Stimulated activated memory B cell treated with anti-CD40 and anti-IgM and Interleukin-4, amounts not matched to agents 10 μg/mL and 1 μg/mL and 100 μg/mL, for 72 hours (primary cell): ENCODE results near the gene CRP.
"Not testable (repeated sequence)": the region's sequence is repeated elsewhere in the genome, so short reads cannot be mapped to it uniquely, and the experiment has no call there.

Source experiments
- ATAC-seq: fragments of 150-1000 bp; cut with Tn5 transposase; 2 replicates; pipeline ENCODE4 v1.10.0; 2021
- H3K27ac Mint-ChIP-seq: one replicate; pipeline ENCODE4 v1.8.0; 2022; ENCODE audit warnings: mild to moderate bottlenecking, mixed read lengths
- H3K27me3 Mint-ChIP-seq: one replicate; pipeline ENCODE4 v1.8.0; 2022; ENCODE audit warnings: mixed read lengths
- H3K36me3 Mint-ChIP-seq: one replicate; pipeline ENCODE4 v1.8.0; 2022; ENCODE audit warnings: mixed read lengths
- H3K4me1 Mint-ChIP-seq: one replicate; pipeline ENCODE4 v1.8.0; 2022; ENCODE audit warnings: mixed read lengths
- H3K4me3 Mint-ChIP-seq: one replicate; pipeline ENCODE4 v1.8.0; 2022; ENCODE audit warnings: mild to moderate bottlenecking, moderate library complexity, mixed read lengths
- H3K9me3 Mint-ChIP-seq: one replicate; pipeline ENCODE4 v1.8.0; 2022; ENCODE audit warnings: mixed read lengths

The CRP gene, protein sequence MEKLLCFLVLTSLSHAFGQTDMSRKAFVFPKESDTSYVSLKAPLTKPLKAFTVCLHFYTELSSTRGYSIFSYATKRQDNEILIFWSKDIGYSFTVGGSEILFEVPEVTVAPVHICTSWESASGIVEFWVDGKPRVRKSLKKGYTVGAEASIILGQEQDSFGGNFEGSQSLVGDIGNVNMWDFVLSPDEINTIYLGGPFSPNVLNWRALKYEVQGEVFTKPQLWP

DNA sequence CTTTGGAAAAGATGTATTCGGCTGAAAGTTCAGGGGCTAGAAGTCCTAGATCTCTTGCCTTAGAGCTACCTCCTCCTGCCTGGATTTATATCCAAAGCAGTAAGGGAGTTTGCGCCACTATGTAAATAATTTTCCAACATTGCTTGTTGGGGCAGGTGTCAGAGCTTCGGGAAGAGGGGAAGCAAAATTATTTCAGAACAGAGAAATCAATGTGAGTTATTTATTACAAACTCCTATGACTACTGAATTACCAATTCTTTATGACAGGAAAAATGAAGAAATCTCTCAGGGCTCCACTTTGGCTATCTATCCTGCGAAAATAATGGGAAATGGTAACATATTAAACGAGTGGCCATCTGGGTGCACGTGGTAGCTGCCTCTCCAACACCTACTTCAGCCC, at the start of gene CRP:
Gene CRP, minus strand, starts transcription at position 61 of the 400 bp plus-strand sequence. CDS start 104 bp downstream, outside the sequence.
- peaks cover 7% of the 10 kb centered on the region for H3K9me3 Mint-ChIP-seq
- H3K27ac Mint-ChIP-seq: no peak within 1 kb of the TSS
- no peaks in the 10 kb centered on the region for H3K4me1 Mint-ChIP-seq
- ATAC-seq: no peak
- peaks cover 48% of the 10 kb centered on the region for H3K27me3 Mint-ChIP-seq
- no peaks in the 10 kb centered on the region for H3K36me3 Mint-ChIP-seq
- no peak within 1 kb of the TSS for H3K4me3 Mint-ChIP-seq

DNA sequence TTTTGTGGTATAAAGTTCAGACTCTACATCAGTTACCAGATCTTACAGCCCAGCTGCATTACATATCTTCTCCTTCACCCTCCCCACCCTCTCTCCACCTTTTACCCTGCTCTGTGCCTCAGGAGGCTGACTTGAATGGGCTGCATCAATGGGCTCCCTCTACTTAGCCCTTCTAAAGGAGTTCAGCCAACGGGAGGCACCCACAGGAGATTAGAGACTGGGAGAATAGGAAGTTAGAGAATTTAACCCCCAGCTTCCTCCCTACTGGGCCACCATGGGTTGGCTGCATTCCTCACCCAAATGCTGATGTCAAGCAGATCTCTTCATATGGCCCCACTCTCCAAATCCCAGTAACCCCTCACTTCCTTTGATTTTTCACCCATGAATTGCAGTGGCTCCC, 49.3 kb upstream of the CRP start:
- H3K27ac Mint-ChIP-seq: no peak overlapping the region
- ATAC-seq: no peak
- peaks cover 33% of the 10 kb centered on the region for H3K27me3 Mint-ChIP-seq
- H3K36me3 Mint-ChIP-seq: no peaks in the 10 kb centered on the region
- no peaks in the 10 kb centered on the region for H3K9me3 Mint-ChIP-seq
- no peak overlapping the region for H3K4me3 Mint-ChIP-seq
- no peaks in the 10 kb centered on the region for H3K4me1 Mint-ChIP-seq

DNA sequence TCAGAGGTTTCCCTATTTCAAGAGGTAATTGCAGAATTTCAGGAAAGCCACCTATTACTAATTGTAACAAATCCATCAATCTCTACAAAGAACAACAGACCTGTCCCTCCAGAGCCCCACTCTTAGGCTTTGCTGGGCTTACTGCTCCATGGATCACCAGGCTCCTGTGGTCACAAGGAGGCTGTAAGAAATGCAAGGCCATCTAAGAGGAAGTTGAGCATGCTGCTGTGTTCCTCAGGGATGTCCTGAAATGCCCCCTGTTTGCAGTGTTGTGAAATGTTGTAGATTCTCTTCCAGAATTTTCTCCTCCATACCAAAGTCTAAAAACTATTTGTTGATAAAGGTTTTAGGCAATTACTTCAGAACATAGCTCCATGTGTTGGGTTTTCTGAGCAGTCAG, 42.0 kb upstream of the CRP start:
- Mint-ChIP-seq H3K27ac (no peak overlapping the region), H3K36me3 (no peaks in the 10 kb centered on the region), H3K27me3 (peaks cover 16% of the 10 kb centered on the region), H3K9me3 (no peaks in the 10 kb centered on the region), H3K4me1 (no peaks in the 10 kb centered on the region), H3K4me3 (no peak overlapping the region)
- ATAC-seq: no peak

DNA sequence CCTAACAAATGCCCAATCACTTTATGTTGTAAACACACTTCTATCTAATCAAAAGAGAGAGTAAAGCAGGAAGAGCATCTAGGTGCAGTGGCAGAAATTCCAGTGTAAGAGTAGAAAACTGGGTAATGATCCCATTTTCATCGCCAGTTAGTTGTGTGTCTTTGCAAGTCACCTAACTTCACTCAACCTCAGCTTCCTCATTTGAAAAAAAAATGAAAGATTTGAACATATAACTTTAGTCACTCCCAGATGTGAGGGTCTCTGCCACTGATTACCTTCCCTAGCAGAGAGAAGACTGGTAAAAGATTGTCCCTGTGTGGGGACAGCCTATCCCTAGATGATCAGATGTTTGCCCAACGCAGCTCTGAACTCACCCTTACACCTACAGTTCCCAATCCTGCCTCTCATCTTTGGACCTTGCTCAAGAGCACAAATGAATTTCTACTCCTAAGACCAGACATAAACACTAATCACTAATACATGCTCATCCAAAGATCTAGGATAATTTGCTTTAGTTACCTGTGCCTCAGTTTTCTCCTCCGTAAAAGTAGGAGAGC, 41.1 kb upstream of the CRP start:
- no peak for ATAC-seq
- Mint-ChIP-seq H3K36me3 (no peaks in the 10 kb centered on the region), H3K9me3 (no peaks in the 10 kb centered on the region), H3K27me3 (peaks cover 8% of the 10 kb centered on the region), H3K4me3 (no peak overlapping the region), H3K27ac (no peak overlapping the region), H3K4me1 (no peaks in the 10 kb centered on the region)

DNA sequence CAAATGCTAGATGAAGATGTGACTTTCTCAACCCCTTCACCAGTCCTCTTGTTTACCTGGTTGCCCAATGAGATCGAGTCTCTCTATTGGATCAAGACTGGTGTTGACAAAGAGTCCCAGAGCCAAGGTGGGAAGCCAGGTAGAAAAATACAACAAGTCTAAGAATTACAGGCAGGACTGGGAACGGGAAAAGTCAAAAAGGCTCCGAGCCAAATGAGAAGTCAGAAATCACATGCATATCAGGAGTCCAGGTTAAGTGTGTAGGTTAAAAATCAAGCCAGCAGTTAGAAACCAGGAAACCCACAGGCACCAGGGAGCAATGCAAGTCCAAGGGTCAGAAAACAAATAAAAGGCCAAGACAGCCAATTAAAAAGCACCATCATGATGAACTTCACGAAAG, 39.0 kb upstream of the CRP start:
- no peaks in the 10 kb centered on the region for H3K36me3 Mint-ChIP-seq
- no peaks in the 10 kb centered on the region for H3K9me3 Mint-ChIP-seq
- peaks cover 12% of the 10 kb centered on the region for H3K27me3 Mint-ChIP-seq
- no peak for ATAC-seq
- no peak overlapping the region for H3K27ac Mint-ChIP-seq
- H3K4me1 Mint-ChIP-seq: no peaks in the 10 kb centered on the region
- no peak overlapping the region for H3K4me3 Mint-ChIP-seq

DNA sequence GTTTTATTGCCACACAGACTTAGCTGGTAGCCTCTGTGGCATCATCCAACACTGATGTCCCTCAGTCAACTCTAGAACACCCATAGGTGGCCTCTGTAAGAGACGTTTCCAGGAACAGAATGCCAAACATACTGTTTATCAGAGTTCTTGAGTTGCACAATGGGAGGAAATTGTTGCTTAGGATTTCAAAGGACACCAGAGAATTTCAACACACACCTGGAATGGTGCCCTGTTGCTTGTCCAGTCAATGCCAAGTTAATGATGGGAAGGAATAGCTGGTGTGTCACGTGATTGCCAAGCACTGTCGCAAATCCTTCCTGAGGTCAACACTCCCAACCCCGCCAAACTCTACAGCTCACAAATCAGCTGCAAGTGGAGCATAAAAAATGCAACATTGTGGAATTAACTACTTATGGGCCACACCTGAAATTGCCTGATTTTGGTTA, 37.8 kb upstream of the CRP start:
- Mint-ChIP-seq H3K27me3 (peaks cover 24% of the 10 kb centered on the region), H3K27ac (no peak overlapping the region), H3K4me3 (no peak overlapping the region), H3K36me3 (no peaks in the 10 kb centered on the region), H3K4me1 (no peaks in the 10 kb centered on the region), H3K9me3 (no peaks in the 10 kb centered on the region)
- no peak for ATAC-seq

DNA sequence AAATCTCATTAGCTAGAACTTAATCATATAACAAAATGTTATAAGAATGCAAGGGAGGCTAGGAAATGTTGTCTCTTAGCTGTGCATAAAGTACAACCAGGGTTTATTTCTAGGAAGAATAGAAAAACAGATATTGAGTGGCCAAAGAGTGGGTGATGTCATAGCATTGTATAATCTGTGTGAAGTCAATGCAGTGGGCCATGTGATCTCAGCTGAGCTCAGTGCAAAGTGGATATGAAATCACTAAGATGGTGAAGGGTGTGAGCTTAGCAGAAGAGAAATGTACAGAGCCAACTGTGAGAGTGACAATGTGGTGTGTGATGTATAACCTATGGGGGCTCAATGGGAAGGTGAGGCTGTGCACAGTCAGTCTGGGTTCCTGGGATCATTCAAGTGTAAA, 36.6 kb upstream of the CRP start:
- no peak overlapping the region for H3K27ac Mint-ChIP-seq

DNA sequence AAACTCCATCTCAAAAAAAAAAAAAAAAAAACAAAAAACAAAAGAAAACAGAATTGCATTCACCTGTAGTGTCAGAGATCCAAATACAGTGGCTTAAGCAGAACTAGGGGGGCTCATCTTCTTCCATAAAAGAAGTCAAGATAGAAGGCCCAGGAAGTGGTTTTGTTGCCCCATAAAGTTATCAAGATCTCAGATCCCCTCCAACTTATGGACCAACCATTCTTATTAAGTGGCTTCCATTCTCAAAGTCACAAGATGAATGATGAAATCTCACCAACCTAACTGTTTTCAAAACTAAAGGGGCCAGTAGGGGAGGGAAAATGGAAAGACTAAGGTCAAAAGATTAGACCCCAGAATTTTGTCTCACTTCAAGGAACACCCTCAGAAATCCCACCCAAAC, 36.2 kb upstream of the CRP start:
- no peaks in the 10 kb centered on the region for H3K36me3 Mint-ChIP-seq
- no peak overlapping the region for H3K4me3 Mint-ChIP-seq
- H3K27ac Mint-ChIP-seq: no peak overlapping the region
- ATAC-seq: no peak
- H3K9me3 Mint-ChIP-seq: no peaks in the 10 kb centered on the region
- no peaks in the 10 kb centered on the region for H3K4me1 Mint-ChIP-seq
- H3K27me3 Mint-ChIP-seq: peaks cover 30% of the 10 kb centered on the region

More for the DNA sequence above, 36.6 kb upstream of the CRP start:
- no peaks in the 10 kb centered on the region for H3K36me3 Mint-ChIP-seq
- H3K27me3 Mint-ChIP-seq: peaks cover 30% of the 10 kb centered on the region
- H3K9me3 Mint-ChIP-seq: no peaks in the 10 kb centered on the region
- no peak for ATAC-seq
- H3K4me3 Mint-ChIP-seq: no peak overlapping the region
- no peaks in the 10 kb centered on the region for H3K4me1 Mint-ChIP-seq

DNA sequence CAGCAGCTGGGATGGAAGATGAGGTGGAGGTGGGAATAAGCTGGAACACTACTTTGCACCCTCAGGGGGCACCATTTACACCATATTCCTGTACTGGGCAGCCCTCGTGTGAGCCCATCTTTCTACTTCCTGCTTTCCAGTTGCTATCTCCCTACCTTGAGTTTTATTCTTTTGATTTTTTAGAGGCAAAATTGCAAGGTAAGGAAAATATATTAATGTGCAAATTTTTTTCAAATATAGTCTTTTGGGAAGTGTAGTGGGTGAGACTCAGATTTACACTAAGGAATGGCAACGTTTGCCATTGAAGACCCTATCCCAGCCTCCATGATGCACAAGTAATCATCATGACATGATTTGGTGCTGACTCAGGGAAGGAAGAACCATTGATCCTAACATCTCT, 35.2 kb upstream of the CRP start:
- no peaks in the 10 kb centered on the region for H3K9me3 Mint-ChIP-seq
- no peak overlapping the region for H3K27ac Mint-ChIP-seq
- H3K27me3 Mint-ChIP-seq: peaks cover 37% of the 10 kb centered on the region
- no peak overlapping the region for H3K4me3 Mint-ChIP-seq
- no peak for ATAC-seq
- no peaks in the 10 kb centered on the region for H3K4me1 Mint-ChIP-seq
- H3K36me3 Mint-ChIP-seq: no peaks in the 10 kb centered on the region

DNA sequence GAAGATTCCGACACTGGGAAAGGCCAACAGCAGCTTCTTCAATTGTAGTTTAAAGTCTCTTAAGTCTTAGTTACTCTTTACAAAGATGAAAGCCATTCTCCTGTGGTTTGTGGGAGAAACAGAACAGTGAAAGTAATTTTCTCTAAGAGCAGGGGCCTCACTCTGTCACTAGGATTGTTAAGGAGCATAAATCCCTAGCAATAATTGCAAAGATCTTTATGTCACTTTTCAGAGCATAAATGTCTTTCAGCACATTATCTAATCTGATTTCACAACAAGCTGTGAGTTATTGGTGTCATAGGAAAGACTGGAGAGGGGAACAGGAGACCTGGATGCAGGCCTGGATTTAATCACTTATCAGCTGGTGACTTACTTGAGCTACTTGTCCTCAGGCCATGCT, 34.0 kb upstream of the CRP start:
- no peak overlapping the region for H3K4me3 Mint-ChIP-seq
- no peak for ATAC-seq
- H3K27me3 Mint-ChIP-seq: peaks cover 45% of the 10 kb centered on the region
- H3K4me1 Mint-ChIP-seq: no peaks in the 10 kb centered on the region
- no peak overlapping the region for H3K27ac Mint-ChIP-seq
- H3K9me3 Mint-ChIP-seq: no peaks in the 10 kb centered on the region
- H3K36me3 Mint-ChIP-seq: no peaks in the 10 kb centered on the region

DNA sequence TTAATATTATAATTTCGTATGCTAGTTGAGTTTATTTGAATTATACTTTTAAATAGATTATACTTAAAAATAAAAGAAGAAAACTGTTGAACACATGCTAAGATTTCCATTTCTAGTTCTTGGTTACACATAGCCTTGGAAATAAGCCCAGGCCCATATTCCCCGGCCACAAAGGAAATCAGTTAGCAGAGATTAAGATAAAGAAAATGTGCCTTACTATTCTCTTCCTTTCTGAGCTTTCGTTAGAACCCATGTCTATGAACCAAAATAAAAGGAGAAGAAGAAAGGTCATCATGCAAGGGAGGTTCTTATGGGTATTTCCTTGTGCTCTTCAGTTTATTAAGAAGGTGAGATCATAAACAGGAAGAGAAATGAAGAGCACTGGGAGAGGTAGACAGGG, 32.3 kb upstream of the CRP start:
- H3K4me3 Mint-ChIP-seq: no peak overlapping the region
- no peak for ATAC-seq
- H3K36me3 Mint-ChIP-seq: no peaks in the 10 kb centered on the region
- H3K27me3 Mint-ChIP-seq: peaks cover 50% of the 10 kb centered on the region
- no peaks in the 10 kb centered on the region for H3K9me3 Mint-ChIP-seq
- no peaks in the 10 kb centered on the region for H3K4me1 Mint-ChIP-seq
- H3K27ac Mint-ChIP-seq: no peak overlapping the region

DNA sequence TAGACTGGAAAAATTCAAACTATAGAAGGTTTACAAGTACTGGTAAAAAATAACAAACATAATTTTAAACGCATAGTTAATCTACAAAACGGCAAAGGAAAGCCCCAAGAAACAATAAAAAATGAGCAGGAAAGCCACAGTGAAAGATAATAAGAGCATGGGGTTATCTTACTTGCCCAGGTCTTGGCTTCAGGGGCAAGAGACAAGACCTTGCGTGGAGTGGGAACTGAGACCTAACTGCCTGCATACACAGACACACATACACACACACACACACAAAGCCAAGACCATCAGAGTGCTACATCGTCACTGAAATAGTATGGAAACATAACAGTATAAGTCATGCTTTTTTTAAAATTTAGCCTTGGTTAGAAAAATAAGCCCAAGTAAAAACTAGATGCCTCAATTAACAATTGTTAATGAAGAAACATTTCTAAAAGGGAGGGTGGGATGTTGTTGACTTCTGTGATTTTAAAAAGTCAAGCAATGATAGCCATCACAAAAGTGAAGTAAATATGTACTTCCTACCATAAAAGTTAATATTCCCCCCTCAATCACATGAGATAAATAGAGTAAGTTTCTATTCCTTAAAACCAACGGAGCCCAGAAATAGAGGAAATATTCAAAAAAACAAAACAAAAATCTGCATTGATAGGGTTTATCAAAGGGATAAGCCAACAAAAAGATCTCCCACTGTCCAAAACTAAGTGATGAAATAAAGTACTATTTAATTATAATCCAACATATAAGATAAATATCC, 29.4 kb upstream of the CRP start:
- peaks cover 3% of the 10 kb centered on the region for H3K9me3 Mint-ChIP-seq
- H3K27ac Mint-ChIP-seq: no peak overlapping the region
- H3K4me3 Mint-ChIP-seq: no peak overlapping the region
- H3K27me3 Mint-ChIP-seq: peaks cover 50% of the 10 kb centered on the region
- no peaks in the 10 kb centered on the region for H3K4me1 Mint-ChIP-seq
- ATAC-seq: no peak
- H3K36me3 Mint-ChIP-seq: no peaks in the 10 kb centered on the region

DNA sequence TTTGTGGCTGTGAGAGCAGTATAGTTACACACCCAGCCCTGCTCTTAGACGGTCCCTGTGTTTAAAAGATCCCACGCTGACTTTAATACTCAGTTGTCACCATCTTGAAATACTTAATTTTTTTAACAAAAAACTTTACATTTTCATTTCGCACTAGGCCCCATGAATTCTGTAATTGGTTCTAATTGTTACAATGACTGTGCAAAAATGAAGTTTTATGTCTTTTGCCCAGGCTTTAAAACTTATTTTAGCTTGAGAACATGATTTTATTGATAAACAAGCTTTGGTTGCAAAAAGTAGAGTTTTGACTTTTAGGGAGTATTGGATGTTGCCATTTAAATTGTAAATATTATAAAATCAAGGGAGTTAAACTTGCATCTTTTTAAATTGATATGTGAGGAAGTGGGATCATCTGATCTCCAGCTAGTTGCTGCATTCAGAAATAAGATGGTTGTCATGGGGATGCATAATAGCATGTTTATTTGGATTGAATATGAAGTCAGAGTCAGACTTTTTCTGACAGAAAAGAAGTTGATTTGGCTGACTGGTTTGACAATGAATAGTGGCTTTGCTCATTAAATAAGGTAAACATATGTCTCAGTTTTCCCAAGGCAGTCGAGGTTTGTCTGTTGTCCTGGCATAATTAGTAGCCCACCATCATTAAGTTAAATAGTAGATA, 23.0 kb upstream of the CRP start:
- no peak overlapping the region for H3K4me3 Mint-ChIP-seq
- no peak for ATAC-seq
- no peaks in the 10 kb centered on the region for H3K36me3 Mint-ChIP-seq
- H3K27me3 Mint-ChIP-seq: peaks cover 16% of the 10 kb centered on the region
- H3K9me3 Mint-ChIP-seq: peaks cover 3% of the 10 kb centered on the region
- no peak overlapping the region for H3K27ac Mint-ChIP-seq
- no peaks in the 10 kb centered on the region for H3K4me1 Mint-ChIP-seq

DNA sequence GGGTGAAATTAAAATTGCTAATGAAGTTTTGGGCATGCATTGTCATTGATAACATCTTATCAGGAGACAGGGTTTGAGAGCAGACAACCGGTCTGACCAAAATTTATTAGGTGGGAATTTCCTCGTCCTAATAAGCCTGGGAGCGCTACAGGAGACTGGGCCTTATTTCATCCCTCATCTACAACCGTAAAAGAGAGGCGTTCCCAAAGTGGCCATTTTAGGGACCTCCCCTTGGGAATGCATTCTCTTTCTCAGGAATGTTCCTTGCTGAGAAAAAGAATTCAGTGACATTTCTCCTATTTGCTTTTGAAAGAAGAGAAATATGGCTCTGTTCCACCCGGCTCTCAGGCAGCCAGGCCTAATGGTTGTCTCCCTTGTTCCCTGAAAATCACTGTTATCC, 8.8 kb upstream of the CRP start:
- peaks cover 35% of the 10 kb centered on the region for H3K9me3 Mint-ChIP-seq
- ATAC-seq, H3K4me1 Mint-ChIP-seq, H3K27ac Mint-ChIP-seq, H3K36me3 Mint-ChIP-seq, H3K4me3 Mint-ChIP-seq: not testable (repeated sequence)
- peaks cover 20% of the 10 kb centered on the region for H3K27me3 Mint-ChIP-seq

DNA sequence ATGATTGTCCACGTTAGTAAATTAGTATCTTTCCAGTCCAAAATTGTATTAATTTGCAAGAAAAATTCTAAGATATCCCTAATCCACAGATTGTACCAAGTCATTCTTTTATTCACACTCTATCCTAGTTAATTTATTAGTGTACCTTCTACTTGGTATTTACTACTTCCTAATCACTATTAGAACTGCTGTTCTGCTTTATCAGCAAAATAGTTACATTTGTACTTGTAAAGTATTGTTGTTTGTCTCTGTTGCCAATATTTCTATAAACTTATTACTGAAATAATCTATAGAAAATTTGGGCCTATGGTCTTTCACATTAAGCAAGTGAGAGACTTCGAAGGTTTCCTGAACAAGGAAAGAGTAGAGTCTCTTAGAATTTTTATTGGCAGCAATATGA, 5.6 kb upstream of the CRP start:
- Mint-ChIP-seq H3K9me3 (peaks cover 32% of the 10 kb centered on the region), H3K4me3 (no peak overlapping the region), H3K27ac (no peak overlapping the region), H3K4me1 (no peaks in the 10 kb centered on the region), H3K36me3 (peaks cover 6% of the 10 kb centered on the region), H3K27me3 (peaks cover 30% of the 10 kb centered on the region)
- no peak for ATAC-seq
